Trophoblast cell (in vitro differentiated cells and primary cell): ENCODE results near the gene GNAL.

ENCODE experiments used
- DNase-seq, 2 donors: peaks; one replicate each; pipeline ENCODE4 v3.0.0-alpha.2; 2016
- H2AFZ ChIP-seq: 2 replicates; pipeline ENCODE4 v1.6.1; 2013; ENCODE audit warnings: low read length, moderate library complexity, mild to moderate bottlenecking; ENCODE audit not compliant: insufficient read depth, poor library complexity
- H2AK5ac ChIP-seq: 2 replicates; pipeline ENCODE4 v1.6.1; 2013; ENCODE audit warnings: mild to moderate bottlenecking, low read length
- H2BK120ac ChIP-seq: 2 replicates; pipeline ENCODE4 v1.6.1; 2013; ENCODE audit warnings: low read length, mild to moderate bottlenecking, moderate library complexity; ENCODE audit not compliant: insufficient read depth, poor library complexity
- H2BK12ac ChIP-seq: 2 replicates; pipeline ENCODE4 v1.6.1; 2013; ENCODE audit warnings: mild to moderate bottlenecking, low read length, moderate library complexity
- H2BK5ac ChIP-seq: 2 replicates; pipeline ENCODE4 v1.6.1; 2013; ENCODE audit warnings: low read length, low read depth, moderate library complexity, mild to moderate bottlenecking; ENCODE audit not compliant: poor library complexity
- H3K14ac ChIP-seq: 2 replicates; pipeline ENCODE4 v1.6.1; 2013; ENCODE audit warnings: mild to moderate bottlenecking, low read length
- H3K18ac ChIP-seq: 2 replicates; pipeline ENCODE4 v1.6.1; 2013; ENCODE audit warnings: mild to moderate bottlenecking, low read length
- H3K23ac ChIP-seq: 2 replicates; pipeline ENCODE4 v1.6.1; 2013; ENCODE audit warnings: low read length
- H3K27ac ChIP-seq: 2 replicates; pipeline ENCODE4 v1.5.1; 2013; ENCODE audit warnings: low read depth, mild to moderate bottlenecking, inconsistent platforms, low read length, moderate library complexity
- H3K27me3 ChIP-seq: 2 replicates; pipeline ENCODE4 v1.6.1; 2013; ENCODE audit warnings: inconsistent platforms, mild to moderate bottlenecking, low read length, moderate library complexity; ENCODE audit not compliant: insufficient read depth
- H3K36me3 ChIP-seq, 2 experiments: 1 replicate in 1 of 2; 2 replicates in 1 of 2; pipeline ENCODE4 v1.6.1; 2013; ENCODE audit warnings: low read length in 2 of 2, mild to moderate bottlenecking in 2 of 2, moderate library complexity in 1 of 2; ENCODE audit not compliant: insufficient read depth in 2 of 2, control insufficient read depth in 1 of 2
- H3K4ac ChIP-seq: 2 replicates; pipeline ENCODE4 v1.6.1; 2013; ENCODE audit warnings: low read depth, mild to moderate bottlenecking, low read length, moderate library complexity
- H3K4me1 ChIP-seq, 2 experiments: 1 replicate in 1 of 2; 2 replicates in 1 of 2; pipeline ENCODE4 v1.6.1; 2013; ENCODE audit warnings: low read length in 2 of 2, mild to moderate bottlenecking in 2 of 2, moderate library complexity in 1 of 2; ENCODE audit not compliant: insufficient read depth in 2 of 2, control insufficient read depth in 1 of 2
- H3K4me2 ChIP-seq: 2 replicates; pipeline ENCODE4 v1.6.1; 2013; ENCODE audit warnings: inconsistent platforms, mild to moderate bottlenecking, low read length, moderate library complexity
- H3K4me3 ChIP-seq: 2 replicates; pipeline ENCODE4 v1.5.1; 2013; ENCODE audit warnings: mild to moderate bottlenecking, low read depth, low read length, inconsistent platforms
- H3K79me1 ChIP-seq: one replicate; pipeline ENCODE4 v1.6.1; 2013; ENCODE audit warnings: low read length
- H3K79me2 ChIP-seq: 2 replicates; pipeline ENCODE4 v1.6.1; 2013; ENCODE audit warnings: low read length, mild to moderate bottlenecking; ENCODE audit not compliant: control insufficient read depth, insufficient read depth, poor library complexity
- H3K9ac ChIP-seq: 2 replicates; pipeline ENCODE4 v1.6.1; 2013; ENCODE audit warnings: mild to moderate bottlenecking, low read length
- H3K9me3 ChIP-seq: 2 replicates; pipeline ENCODE4 v1.6.1; 2013; ENCODE audit warnings: low read depth, mild to moderate bottlenecking, control low read depth, inconsistent platforms, low read length; ENCODE audit not compliant: insufficient read depth
- H4K12ac ChIP-seq: 2 replicates; pipeline ENCODE4 v1.6.1; 2013; ENCODE audit warnings: low read depth, mild to moderate bottlenecking, low read length, moderate library complexity
- H4K8ac ChIP-seq: 2 replicates; pipeline ENCODE4 v1.6.1; 2013; ENCODE audit warnings: low read depth, mild to moderate bottlenecking, low read length, moderate library complexity
- H4K91ac ChIP-seq: one replicate; pipeline ENCODE4 v1.6.1; 2013; ENCODE audit warnings: low read depth, mild to moderate bottlenecking, low read length, moderate library complexity
- WGBS: extraction: QIAGEN DNeasy Blood & Tissue Kit; methylation state at CpG from one replicate; pipeline ENCODE4 v1.1.7; 2013; ENCODE audit warnings: missing lambda C conversion rate; ENCODE audit not compliant: insufficient read length, insufficient coverage; ENCODE audit errors: extremely low coverage; 5-methylcytosine and 5-hydroxymethylcytosine counted together

GNAL gene

GRCh38 chr18:11665146-11665545 lies 23.9 kb upstream of the GNAL start:
- H2BK120ac ChIP-seq = no peak overlapping the region
- no peaks in the 10 kb centered on the region for H3K36me3 ChIP-seq
- H2BK5ac ChIP-seq = no peak overlapping the region
- no peaks in the 10 kb centered on the region for H3K4me1 ChIP-seq
- no peak overlapping the region for H4K8ac ChIP-seq
- no peak overlapping the region for H3K4me2 ChIP-seq
- H3K14ac ChIP-seq = no peak overlapping the region
- H3K27me3 ChIP-seq = no peaks in the 10 kb centered on the region
- no peak overlapping the region for H3K9ac ChIP-seq
- peaks cover 2% of the 10 kb centered on the region for H3K9me3 ChIP-seq
- WGBS = no CpG with 5 or more reads among the region's 4 CpGs
- H4K12ac ChIP-seq = no peak overlapping the region
- H2AK5ac ChIP-seq = no peak overlapping the region
- no peaks in the 10 kb centered on the region for H3K79me2 ChIP-seq
- no peak overlapping the region for H2AFZ ChIP-seq
- no peak overlapping the region for H2BK12ac ChIP-seq
- no peak overlapping the region for H3K4ac ChIP-seq
- H3K18ac ChIP-seq = no peak overlapping the region
- H3K27ac ChIP-seq = no peak overlapping the region
- no peak overlapping the region for H3K4me3 ChIP-seq
- no peak overlapping the region for H4K91ac ChIP-seq
- DNase-seq = no peak
- no peak overlapping the region for H3K23ac ChIP-seq
- no peaks in the 10 kb centered on the region for H3K79me1 ChIP-seq

GRCh38 chr18:11665587-11665986 lies 23.5 kb upstream of the GNAL start:
- no peaks in the 10 kb centered on the region for H3K27me3 ChIP-seq
- H2AK5ac ChIP-seq = no peak overlapping the region
- H3K23ac ChIP-seq = no peak overlapping the region
- no peak overlapping the region for H3K18ac ChIP-seq
- no CpG with 5 or more reads among the region's 4 CpGs for WGBS
- H3K9ac ChIP-seq = no peak overlapping the region
- H3K4me1 ChIP-seq = no peaks in the 10 kb centered on the region
- no peak overlapping the region for H2BK12ac ChIP-seq
- H3K9me3 ChIP-seq = peaks cover 2% of the 10 kb centered on the region
- H2BK120ac ChIP-seq = no peak overlapping the region
- H3K4ac ChIP-seq = no peak overlapping the region
- H2BK5ac ChIP-seq = no peak overlapping the region
- no peak overlapping the region for H2AFZ ChIP-seq
- H4K12ac ChIP-seq = no peak overlapping the region
- H3K79me1 ChIP-seq = no peaks in the 10 kb centered on the region
- H4K8ac ChIP-seq = no peak overlapping the region
- no peaks in the 10 kb centered on the region for H3K36me3 ChIP-seq
- no peak overlapping the region for H3K14ac ChIP-seq
- no peak overlapping the region for H3K27ac ChIP-seq
- H4K91ac ChIP-seq = no peak overlapping the region
- H3K4me3 ChIP-seq = no peak overlapping the region
- H3K79me2 ChIP-seq = no peaks in the 10 kb centered on the region
- no peak for DNase-seq
- H3K4me2 ChIP-seq = no peak overlapping the region

GRCh38 chr18:11666176-11666575 lies 22.9 kb upstream of the GNAL start:
- no peak overlapping the region for H4K12ac ChIP-seq
- H2AK5ac ChIP-seq = no peak overlapping the region
- no peak overlapping the region for H3K27ac ChIP-seq
- no peak overlapping the region for H3K4me2 ChIP-seq
- H3K36me3 ChIP-seq = no peaks in the 10 kb centered on the region
- H2BK12ac ChIP-seq = no peak overlapping the region
- H3K4me3 ChIP-seq = no peak overlapping the region
- WGBS = no CpG with 5 or more reads among the region's 4 CpGs
- no peaks in the 10 kb centered on the region for H3K79me2 ChIP-seq
- no peak overlapping the region for H3K4ac ChIP-seq
- no peak overlapping the region for H2BK5ac ChIP-seq
- no peak overlapping the region for H4K8ac ChIP-seq
- H3K9ac ChIP-seq = no peak overlapping the region
- no peaks in the 10 kb centered on the region for H3K27me3 ChIP-seq
- H2BK120ac ChIP-seq = no peak overlapping the region
- H3K79me1 ChIP-seq = no peaks in the 10 kb centered on the region
- DNase-seq = no peak
- no peak overlapping the region for H4K91ac ChIP-seq
- H3K9me3 ChIP-seq = peaks cover 2% of the 10 kb centered on the region
- H3K14ac ChIP-seq = no peak overlapping the region
- H2AFZ ChIP-seq = no peak overlapping the region
- no peak overlapping the region for H3K23ac ChIP-seq
- no peaks in the 10 kb centered on the region for H3K4me1 ChIP-seq
- no peak overlapping the region for H3K18ac ChIP-seq

GRCh38 chr18:11666831-11667230 lies 22.2 kb upstream of the GNAL start:
- no peak for DNase-seq
- H3K27ac ChIP-seq = no peak overlapping the region
- no peak overlapping the region for H4K91ac ChIP-seq
- H3K79me1 ChIP-seq = no peaks in the 10 kb centered on the region
- no peaks in the 10 kb centered on the region for H3K79me2 ChIP-seq
- H4K8ac ChIP-seq = no peak overlapping the region
- H3K4me2 ChIP-seq = no peak overlapping the region
- H4K12ac ChIP-seq = no peak overlapping the region
- H3K36me3 ChIP-seq = no peaks in the 10 kb centered on the region
- no peak overlapping the region for H3K4ac ChIP-seq
- H2BK120ac ChIP-seq = no peak overlapping the region
- H3K9me3 ChIP-seq = peaks cover 2% of the 10 kb centered on the region
- no peak overlapping the region for H2AK5ac ChIP-seq
- no peak overlapping the region for H3K14ac ChIP-seq
- H3K27me3 ChIP-seq = no peaks in the 10 kb centered on the region
- no peak overlapping the region for H2BK12ac ChIP-seq
- H3K18ac ChIP-seq = no peak overlapping the region
- no CpG with 5 or more reads among the region's 4 CpGs for WGBS
- H3K9ac ChIP-seq = no peak overlapping the region
- H3K4me1 ChIP-seq = no peaks in the 10 kb centered on the region
- no peak overlapping the region for H3K23ac ChIP-seq
- H2BK5ac ChIP-seq = no peak overlapping the region
- no peak overlapping the region for H2AFZ ChIP-seq
- no peak overlapping the region for H3K4me3 ChIP-seq
